ENCODE results near the gene GOPC.

GOPC gene

GRCh38 chr6:117549611-117550010 lies 52.7 kb downstream of the GOPC start:
- no peak for TF ChIP-seq CTCF (IDR thresholded peaks at IDR 0.05; ENCODE audit: low read depth, low read length)
- H3K4me3 ChIP-seq (ENCODE audit: low read depth, low read length), result no peak overlapping the region

GRCh38 chr6:117548797-117549301 lies 53.5 kb downstream of the GOPC start:
- TF ChIP-seq CTCF (IDR thresholded peaks at IDR 0.05; ENCODE audit: low read depth, low read length), result no peak
- no peak overlapping the region for H3K4me3 ChIP-seq (ENCODE audit: low read depth, low read length)

- TF ChIP-seq CTCF (IDR thresholded peaks at IDR 0.05; ENCODE audit: low read depth, low read length), result no peak
Measured at GRCh38 chr6:117547688-117548621, 54.4 kb downstream of the GOPC start.

GRCh38 chr6:117546674-117547073 lies 55.6 kb downstream of the GOPC start:
- no peak overlapping the region for H3K4me3 ChIP-seq (ENCODE audit: low read depth, low read length)
- no peak for TF ChIP-seq CTCF (IDR thresholded peaks at IDR 0.05; ENCODE audit: low read depth, low read length)

More at GRCh38 chr6:117547688-117548621, 54.4 kb downstream of the GOPC start:
- no peak overlapping the region for H3K4me3 ChIP-seq (ENCODE audit: low read depth, low read length)

- no peak overlapping the region for H3K4me3 ChIP-seq (ENCODE audit: low read depth, low read length)
Measured at GRCh38 chr6:117545161-117545595, 57.1 kb downstream of the GOPC start.

GRCh38 chr6:117544716-117545115 lies 57.6 kb downstream of the GOPC start:
- no peak overlapping the region for H3K4me3 ChIP-seq (ENCODE audit: low read depth, low read length)
- no peak for TF ChIP-seq CTCF (IDR thresholded peaks at IDR 0.05; ENCODE audit: low read depth, low read length)

More at GRCh38 chr6:117545161-117545595, 57.1 kb downstream of the GOPC start:
- TF ChIP-seq CTCF (IDR thresholded peaks at IDR 0.05; ENCODE audit: low read depth, low read length), result no peak

GRCh38 chr6:117542493-117542892 lies 59.8 kb downstream of the GOPC start:
- no peak for TF ChIP-seq CTCF (IDR thresholded peaks at IDR 0.05; ENCODE audit: low read depth, low read length)
- no peak overlapping the region for H3K4me3 ChIP-seq (ENCODE audit: low read depth, low read length)

Measured in WI38 (cell line).